OCI-LY3 (cell line): ENCODE results near the gene MRNIP.
"Not testable (repeated sequence)": the region's sequence is repeated elsewhere in the genome, so short reads cannot be mapped to it uniquely, and the experiment has no call there.

Experiments
- H2AFZ ChIP-seq: fragments of 200-600, 300-600 bp; shearing (Covaris generic); 2 replicates; pipeline ENCODE4 v1.6.0; 2014; ENCODE audit warnings: antibody characterized with exemption, low read depth, low read length
- H3K27ac ChIP-seq: fragments of 200-600, 300-600 bp; sonication (generic); 2 replicates; pipeline ENCODE4 v1.5.1; 2014; ENCODE audit warnings: mild to moderate bottlenecking, low read length, moderate library complexity, mixed read lengths
- H3K27me3 ChIP-seq: fragments of 200-600, 300-600 bp; sonication (generic); 2 replicates; pipeline ENCODE4 v1.6.1; 2014; ENCODE audit warnings: low read depth, low read length, mixed read lengths
- H3K36me3 ChIP-seq: fragments of 200-600, 300-600 bp; sonication (generic); replicated peaks from 2 replicates; pipeline ENCODE3; 2014; ENCODE audit warnings: low read depth, low read length, mixed read lengths
- H3K4me1 ChIP-seq: fragments of 300-600, 200-600 bp; sonication (generic); 2 replicates; pipeline ENCODE4 v1.6.1; 2014; ENCODE audit warnings: low read length, mixed read lengths
- H3K4me2 ChIP-seq: fragments of 200-600, 300-600 bp; sonication (generic); 2 replicates; pipeline ENCODE4 v1.6.1; 2014; ENCODE audit warnings: low read length, mixed read lengths
- H3K4me3 ChIP-seq: fragments of 300-600, 200-600 bp; sonication (generic); 2 replicates; pipeline ENCODE4 v1.5.1; 2014; ENCODE audit warnings: antibody characterized with exemption, mild to moderate bottlenecking, low read length, moderate library complexity
- H3K79me2 ChIP-seq: fragments of 300-600, 200-600 bp; shearing (Covaris generic); 2 replicates; pipeline ENCODE4 v1.6.1; 2014; ENCODE audit warnings: mild to moderate bottlenecking, low read length, mixed read lengths
- H3K9ac ChIP-seq: fragments of 300-600, 200-600 bp; shearing (Covaris generic); 2 replicates; pipeline ENCODE4 v1.6.0; 2014; ENCODE audit warnings: mild to moderate bottlenecking, low read length, moderate library complexity
- H3K9me3 ChIP-seq: fragments of 200-600, 300-600 bp; shearing (Covaris generic); 2 replicates; pipeline ENCODE4 v1.6.1; 2014; ENCODE audit warnings: low read length, mixed read lengths; ENCODE audit not compliant: insufficient read depth
- H4K20me1 ChIP-seq: fragments of 200-600, 300-600 bp; sonication (generic); 2 replicates; pipeline ENCODE4 v1.6.1; 2016; ENCODE audit warnings: low read length, mixed read lengths; ENCODE audit not compliant: insufficient read depth
- EZH2phosphoT487 ChIP-seq: fragments of 200-600 bp; shearing (Covaris generic); IDR thresholded peaks from 2 replicates; pipeline ENCODE4 v1.6.1; 2018; ENCODE audit warnings: antibody characterized with exemption, mixed run types, low read depth
- TF ChIP-seq, protein P1 (sequence below): fragments of 200-600, 300-600 bp; sonication (generic); IDR thresholded peaks from 2 replicates; pipeline ENCODE4 v1.5.1; 2014; ENCODE audit warnings: antibody characterized with exemption, low read length, low read depth

MRNIP gene

DNA sequence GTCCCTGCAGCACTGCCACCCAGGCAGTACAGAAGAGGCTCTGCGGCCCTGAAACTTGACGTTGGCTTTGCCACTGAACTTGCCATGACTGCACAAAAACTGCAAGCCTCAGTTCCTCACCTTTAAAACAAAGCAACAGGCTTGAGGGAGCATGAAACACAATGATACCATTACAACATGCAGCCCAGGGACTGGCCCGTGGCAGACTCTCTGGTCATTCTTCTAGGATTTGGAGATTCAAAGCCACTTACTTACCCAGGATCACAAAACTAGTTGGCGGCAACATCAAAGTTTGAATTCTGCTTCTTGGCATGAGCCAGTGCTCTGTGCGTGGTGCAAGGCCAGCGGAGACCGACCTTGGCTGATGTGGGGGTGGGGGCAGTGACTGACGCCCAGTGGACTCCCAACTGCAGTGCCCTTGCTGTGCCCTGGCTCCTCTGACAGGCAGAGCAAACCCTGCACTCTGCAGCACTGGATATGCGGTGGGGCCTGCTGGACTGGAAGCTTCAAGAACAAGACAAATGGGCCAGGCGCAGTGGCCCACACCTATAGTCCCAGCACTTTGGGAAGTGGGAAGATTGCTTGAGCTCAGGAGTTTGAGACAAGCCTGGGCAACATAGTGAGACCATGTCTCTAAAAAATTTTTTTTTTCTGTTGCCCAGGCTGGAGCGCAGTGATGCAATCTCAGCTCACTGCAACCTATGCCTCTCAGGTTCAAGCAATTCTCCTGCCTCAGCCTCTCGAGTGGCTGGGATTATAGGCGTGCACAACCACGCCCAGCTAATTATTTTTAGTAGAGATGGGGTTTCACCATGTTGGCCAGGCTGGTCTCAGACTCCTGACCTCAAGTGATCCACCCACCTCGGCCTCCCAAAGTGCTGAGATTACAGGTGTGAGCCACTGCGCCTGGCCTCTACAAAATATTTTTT, 19.0 kb downstream of the MRNIP start:
- Histone ChIP-seq H3K4me1 (no peaks in the 10 kb centered on the region), H3K36me3 (peaks cover 54% of the 10 kb centered on the region)

DNA sequence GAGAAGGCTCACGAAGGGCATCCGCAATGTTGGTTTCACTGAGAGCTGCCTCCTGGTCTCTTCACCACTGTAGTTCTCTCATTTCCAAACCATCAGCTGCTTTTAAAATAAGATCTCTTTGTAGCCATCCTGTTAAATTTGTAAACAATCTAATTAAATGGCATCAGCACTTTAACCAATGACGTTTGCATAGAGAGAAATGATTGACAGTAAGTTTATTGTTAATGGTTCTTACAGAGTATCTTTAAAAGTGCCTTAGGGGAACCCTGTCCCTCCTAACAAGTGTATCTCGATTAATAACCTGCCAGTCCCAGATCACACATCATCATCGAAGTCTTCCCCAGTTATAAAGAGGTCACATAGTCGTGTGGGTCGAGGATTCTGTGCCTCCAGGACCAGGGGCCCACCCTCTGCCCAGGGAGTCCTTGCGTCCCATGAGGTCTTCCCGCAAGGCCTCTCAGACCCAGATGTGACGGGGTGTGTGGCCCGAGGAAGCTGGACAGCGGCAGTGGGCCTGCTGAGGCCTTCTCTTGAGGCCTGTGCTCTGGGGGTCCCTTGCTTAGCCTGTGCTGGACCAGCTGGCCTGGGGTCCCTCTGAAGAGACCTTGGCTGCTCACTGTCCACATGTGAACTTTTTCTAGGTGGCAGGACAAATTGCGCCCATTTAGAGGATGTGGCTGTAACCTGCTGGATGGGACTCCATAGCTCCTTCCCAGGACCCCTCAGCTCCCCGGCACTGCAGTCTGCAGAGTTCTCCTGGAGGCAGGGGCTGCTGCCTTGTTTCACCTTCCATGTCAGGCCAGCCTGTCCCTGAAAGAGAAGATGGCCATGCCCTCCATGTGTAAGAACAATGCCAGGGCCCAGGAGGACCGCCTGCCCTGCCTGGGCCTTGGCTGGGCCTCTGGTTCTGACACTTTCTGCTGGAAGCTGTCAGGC, 21.3 kb downstream of the MRNIP start:
- H3K9me3 ChIP-seq: no peaks in the 10 kb centered on the region
- TF ChIP-seq EZH2phosphoT487: no peak
- TF ChIP-seq, protein P1, sequence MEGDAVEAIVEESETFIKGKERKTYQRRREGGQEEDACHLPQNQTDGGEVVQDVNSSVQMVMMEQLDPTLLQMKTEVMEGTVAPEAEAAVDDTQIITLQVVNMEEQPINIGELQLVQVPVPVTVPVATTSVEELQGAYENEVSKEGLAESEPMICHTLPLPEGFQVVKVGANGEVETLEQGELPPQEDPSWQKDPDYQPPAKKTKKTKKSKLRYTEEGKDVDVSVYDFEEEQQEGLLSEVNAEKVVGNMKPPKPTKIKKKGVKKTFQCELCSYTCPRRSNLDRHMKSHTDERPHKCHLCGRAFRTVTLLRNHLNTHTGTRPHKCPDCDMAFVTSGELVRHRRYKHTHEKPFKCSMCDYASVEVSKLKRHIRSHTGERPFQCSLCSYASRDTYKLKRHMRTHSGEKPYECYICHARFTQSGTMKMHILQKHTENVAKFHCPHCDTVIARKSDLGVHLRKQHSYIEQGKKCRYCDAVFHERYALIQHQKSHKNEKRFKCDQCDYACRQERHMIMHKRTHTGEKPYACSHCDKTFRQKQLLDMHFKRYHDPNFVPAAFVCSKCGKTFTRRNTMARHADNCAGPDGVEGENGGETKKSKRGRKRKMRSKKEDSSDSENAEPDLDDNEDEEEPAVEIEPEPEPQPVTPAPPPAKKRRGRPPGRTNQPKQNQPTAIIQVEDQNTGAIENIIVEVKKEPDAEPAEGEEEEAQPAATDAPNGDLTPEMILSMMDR: no peak
- H3K4me1 ChIP-seq: no peaks in the 10 kb centered on the region
- no peak overlapping the region for H3K4me2 ChIP-seq
- no peak overlapping the region for H3K4me3 ChIP-seq
- peaks cover 5% of the 10 kb centered on the region; the same call in 1 of the 2 replicates for H3K79me2 ChIP-seq
- no peaks in the 10 kb centered on the region for H3K27me3 ChIP-seq
- peaks cover 22% of the 10 kb centered on the region; the same call in 1 of the 2 replicates for H4K20me1 ChIP-seq
- H3K36me3 ChIP-seq: peaks cover 61% of the 10 kb centered on the region
- H3K9ac ChIP-seq: no peak overlapping the region
- no peak overlapping the region for H3K27ac ChIP-seq
- no peak overlapping the region for H2AFZ ChIP-seq

More for the DNA sequence above, 19.0 kb downstream of the MRNIP start:
- H2AFZ ChIP-seq: no peak overlapping the region
- no peak overlapping the region; the same call in 1 of the 2 replicates for H3K27ac ChIP-seq
- TF ChIP-seq, protein P1: no peak
- TF ChIP-seq EZH2phosphoT487: no peak
- H3K9me3 ChIP-seq: peaks cover 3% of the 10 kb centered on the region; the same call in 1 of the 2 replicates
- H4K20me1 ChIP-seq: peaks cover 20% of the 10 kb centered on the region; the same call in 1 of the 2 replicates
- no peaks in the 10 kb centered on the region for H3K27me3 ChIP-seq
- no peaks in the 10 kb centered on the region for H3K79me2 ChIP-seq
- H3K4me3 ChIP-seq: no peak overlapping the region
- H3K9ac ChIP-seq: no peak overlapping the region
- H3K4me2 ChIP-seq: no peak overlapping the region

DNA sequence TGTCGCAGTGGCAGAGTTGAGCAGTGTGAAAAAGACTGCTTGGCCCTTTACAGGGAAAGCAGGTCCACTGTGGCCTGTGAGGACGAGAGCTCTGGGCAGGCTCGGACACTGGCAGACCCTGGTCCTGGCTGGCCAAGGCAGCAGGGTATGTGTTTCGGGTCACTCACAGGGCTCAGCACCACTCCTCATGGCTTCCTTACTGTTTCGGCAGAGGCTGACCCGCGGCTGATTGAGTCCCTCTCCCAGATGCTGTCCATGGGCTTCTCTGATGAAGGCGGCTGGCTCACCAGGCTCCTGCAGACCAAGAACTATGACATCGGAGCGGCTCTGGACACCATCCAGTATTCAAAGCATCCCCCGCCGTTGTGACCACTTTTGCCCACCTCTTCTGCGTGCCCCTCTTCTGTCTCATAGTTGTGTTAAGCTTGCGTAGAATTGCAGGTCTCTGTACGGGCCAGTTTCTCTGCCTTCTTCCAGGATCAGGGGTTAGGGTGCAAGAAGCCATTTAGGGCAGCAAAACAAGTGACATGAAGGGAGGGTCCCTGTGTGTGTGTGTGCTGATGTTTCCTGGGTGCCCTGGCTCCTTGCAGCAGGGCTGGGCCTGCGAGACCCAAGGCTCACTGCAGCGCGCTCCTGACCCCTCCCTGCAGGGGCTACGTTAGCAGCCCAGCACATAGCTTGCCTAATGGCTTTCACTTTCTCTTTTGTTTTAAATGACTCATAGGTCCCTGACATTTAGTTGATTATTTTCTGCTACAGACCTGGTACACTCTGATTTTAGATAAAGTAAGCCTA, 22.2 kb downstream of the MRNIP start:
- Histone ChIP-seq H3K4me3 (no peak overlapping the region), H3K9me3 (no peaks in the 10 kb centered on the region), H3K4me1 (no peaks in the 10 kb centered on the region), H4K20me1 (peaks cover 26% of the 10 kb centered on the region; the same call in 1 of the 2 replicates), H3K4me2 (no peak overlapping the region), H2AFZ (no peak overlapping the region), H3K27me3 (no peaks in the 10 kb centered on the region), H3K79me2 (peaks cover 7% of the 10 kb centered on the region; the same call in 1 of the 2 replicates), H3K36me3 (peaks cover 59% of the 10 kb centered on the region), H3K27ac (no peak overlapping the region), H3K9ac (no peak overlapping the region)
- TF ChIP-seq, protein P1: no peak
- no peak for TF ChIP-seq EZH2phosphoT487

- H3K9me3 ChIP-seq, H3K4me1 ChIP-seq, H3K4me2 ChIP-seq, H3K27ac ChIP-seq, H3K9ac ChIP-seq, H2AFZ ChIP-seq, H3K4me3 ChIP-seq, H3K27me3 ChIP-seq: not testable (repeated sequence)
- peaks cover 26% of the 10 kb centered on the region; the same call in 1 of the 2 replicates for H4K20me1 ChIP-seq
- peaks cover 65% of the 10 kb centered on the region for H3K36me3 ChIP-seq
- H3K79me2 ChIP-seq: peaks cover 11% of the 10 kb centered on the region; the same call in 1 of the 2 replicates
Observed at GRCh38 chr5:179834871-179835270, 23.7 kb downstream of the MRNIP start.
